K562 (cell line): ENCODE data around the gene TENM4. TPM values are rescaled to one million over a fixed set of nuclear protein-coding genes. Genes with fewer than 3 reads are reported as not detected.

Experiments
- ZNF77 ChIP-seq: fragments of 250-450 bp; sonication (Bioruptor Pico); IDR thresholded peaks from 2 replicates; pipeline ENCODE4 v1.5.0; 2020
- polyA plus RNA-seq, 8 experiments: library from polyadenylated mRNA; depleted of rRNA in 4 of 8; stranded (reverse) in 5 of 8; unstranded in 3 of 8; fragments of >200 nt; fragmentation: Nextera tagmentation in 2 of 8; fragmentation: Illumina TruSeq in 1 of 8; extraction: Ambion mirVana in 2 of 8; extraction: Trizol in 1 of 8; gene quantifications; 2 replicates each; pipeline versions ENCODE4 v1.2.1 to v1.2.3, GENCODE V29; 2011 to 2014; ENCODE audit warnings: inconsistent platforms in 1 of 8, missing spikeins in 1 of 8
- total RNA-seq, 7 experiments: library from RNA; depleted of rRNA in 6 of 7; stranded (reverse); fragments of >200 nt in 6 of 7; fragmentation: Illumina TruSeq in 2 of 7; extraction: Trizol in 2 of 7; gene quantifications; 2 replicates each; pipeline versions ENCODE4 v1.2.1 to v1.2.3, GENCODE V29; 2011 to 2021; ENCODE audit warnings: low replicate concordance in 1 of 7
- TF ChIP-seq, protein P1 (sequence below): fragments of 200-800 bp; sonication (Bioruptor generic); IDR thresholded peaks from 2 replicates; pipeline ENCODE4 v1.6.1; 2016; ENCODE audit warnings: missing genetic modification characterization, missing compliant biosample characterization
- TF ChIP-seq, protein P2 (sequence below): fragments of 450-650 bp; IDR thresholded peaks from 2 replicates; pipeline ENCODE4 v1.6.1; 2016; ENCODE audit warnings: low read depth
- TF ChIP-seq, protein P3 (sequence below): fragments of 450-650 bp; formaldehyde crosslinking; IDR thresholded peaks from 2 replicates; pipeline ENCODE4 v1.4.0; 2022; ENCODE audit warnings: missing genetic modification characterization

The TENM4 gene
- total and polyA plus RNA-seq, 9 of the 15 experiments (the other 6 are each of a cell fraction or from before 2014, with no cell fraction given), result 0.16 TPM; not detected in 8

DNA sequence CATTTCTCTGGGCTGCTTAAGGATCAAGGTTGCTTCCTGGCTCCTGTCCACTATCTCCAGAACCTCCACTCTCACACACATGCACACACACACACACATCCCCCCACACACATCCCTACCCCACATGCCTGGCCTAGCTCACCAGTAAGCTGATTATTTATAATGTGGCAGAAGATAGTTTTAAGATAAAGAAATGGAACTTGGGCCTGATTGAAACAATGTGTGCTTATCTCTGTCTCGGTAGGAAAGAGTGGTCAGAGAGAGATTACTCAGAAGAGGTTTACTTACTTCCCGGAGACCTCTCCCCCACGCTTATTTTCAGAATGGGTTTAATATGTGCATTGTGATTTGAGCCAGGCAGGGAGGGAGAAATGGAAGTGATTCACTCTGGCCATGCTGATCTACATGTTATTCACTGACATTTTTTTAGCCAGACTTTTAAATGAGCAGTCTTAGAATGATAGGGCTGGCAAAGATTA is 422.4 kb downstream of the TENM4 start (continued):
- TF ChIP-seq, protein P1, sequence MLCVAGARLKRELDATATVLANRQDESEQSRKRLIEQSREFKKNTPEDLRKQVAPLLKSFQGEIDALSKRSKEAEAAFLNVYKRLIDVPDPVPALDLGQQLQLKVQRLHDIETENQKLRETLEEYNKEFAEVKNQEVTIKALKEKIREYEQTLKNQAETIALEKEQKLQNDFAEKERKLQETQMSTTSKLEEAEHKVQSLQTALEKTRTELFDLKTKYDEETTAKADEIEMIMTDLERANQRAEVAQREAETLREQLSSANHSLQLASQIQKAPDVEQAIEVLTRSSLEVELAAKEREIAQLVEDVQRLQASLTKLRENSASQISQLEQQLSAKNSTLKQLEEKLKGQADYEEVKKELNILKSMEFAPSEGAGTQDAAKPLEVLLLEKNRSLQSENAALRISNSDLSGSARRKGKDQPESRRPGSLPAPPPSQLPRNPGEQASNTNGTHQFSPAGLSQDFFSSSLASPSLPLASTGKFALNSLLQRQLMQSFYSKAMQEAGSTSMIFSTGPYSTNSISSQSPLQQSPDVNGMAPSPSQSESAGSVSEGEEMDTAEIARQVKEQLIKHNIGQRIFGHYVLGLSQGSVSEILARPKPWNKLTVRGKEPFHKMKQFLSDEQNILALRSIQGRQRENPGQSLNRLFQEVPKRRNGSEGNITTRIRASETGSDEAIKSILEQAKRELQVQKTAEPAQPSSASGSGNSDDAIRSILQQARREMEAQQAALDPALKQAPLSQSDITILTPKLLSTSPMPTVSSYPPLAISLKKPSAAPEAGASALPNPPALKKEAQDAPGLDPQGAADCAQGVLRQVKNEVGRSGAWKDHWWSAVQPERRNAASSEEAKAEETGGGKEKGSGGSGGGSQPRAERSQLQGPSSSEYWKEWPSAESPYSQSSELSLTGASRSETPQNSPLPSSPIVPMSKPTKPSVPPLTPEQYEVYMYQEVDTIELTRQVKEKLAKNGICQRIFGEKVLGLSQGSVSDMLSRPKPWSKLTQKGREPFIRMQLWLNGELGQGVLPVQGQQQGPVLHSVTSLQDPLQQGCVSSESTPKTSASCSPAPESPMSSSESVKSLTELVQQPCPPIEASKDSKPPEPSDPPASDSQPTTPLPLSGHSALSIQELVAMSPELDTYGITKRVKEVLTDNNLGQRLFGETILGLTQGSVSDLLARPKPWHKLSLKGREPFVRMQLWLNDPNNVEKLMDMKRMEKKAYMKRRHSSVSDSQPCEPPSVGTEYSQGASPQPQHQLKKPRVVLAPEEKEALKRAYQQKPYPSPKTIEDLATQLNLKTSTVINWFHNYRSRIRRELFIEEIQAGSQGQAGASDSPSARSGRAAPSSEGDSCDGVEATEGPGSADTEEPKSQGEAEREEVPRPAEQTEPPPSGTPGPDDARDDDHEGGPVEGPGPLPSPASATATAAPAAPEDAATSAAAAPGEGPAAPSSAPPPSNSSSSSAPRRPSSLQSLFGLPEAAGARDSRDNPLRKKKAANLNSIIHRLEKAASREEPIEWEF (CRISPR knock-in tag), result no peak
- TF ChIP-seq, protein P2, sequence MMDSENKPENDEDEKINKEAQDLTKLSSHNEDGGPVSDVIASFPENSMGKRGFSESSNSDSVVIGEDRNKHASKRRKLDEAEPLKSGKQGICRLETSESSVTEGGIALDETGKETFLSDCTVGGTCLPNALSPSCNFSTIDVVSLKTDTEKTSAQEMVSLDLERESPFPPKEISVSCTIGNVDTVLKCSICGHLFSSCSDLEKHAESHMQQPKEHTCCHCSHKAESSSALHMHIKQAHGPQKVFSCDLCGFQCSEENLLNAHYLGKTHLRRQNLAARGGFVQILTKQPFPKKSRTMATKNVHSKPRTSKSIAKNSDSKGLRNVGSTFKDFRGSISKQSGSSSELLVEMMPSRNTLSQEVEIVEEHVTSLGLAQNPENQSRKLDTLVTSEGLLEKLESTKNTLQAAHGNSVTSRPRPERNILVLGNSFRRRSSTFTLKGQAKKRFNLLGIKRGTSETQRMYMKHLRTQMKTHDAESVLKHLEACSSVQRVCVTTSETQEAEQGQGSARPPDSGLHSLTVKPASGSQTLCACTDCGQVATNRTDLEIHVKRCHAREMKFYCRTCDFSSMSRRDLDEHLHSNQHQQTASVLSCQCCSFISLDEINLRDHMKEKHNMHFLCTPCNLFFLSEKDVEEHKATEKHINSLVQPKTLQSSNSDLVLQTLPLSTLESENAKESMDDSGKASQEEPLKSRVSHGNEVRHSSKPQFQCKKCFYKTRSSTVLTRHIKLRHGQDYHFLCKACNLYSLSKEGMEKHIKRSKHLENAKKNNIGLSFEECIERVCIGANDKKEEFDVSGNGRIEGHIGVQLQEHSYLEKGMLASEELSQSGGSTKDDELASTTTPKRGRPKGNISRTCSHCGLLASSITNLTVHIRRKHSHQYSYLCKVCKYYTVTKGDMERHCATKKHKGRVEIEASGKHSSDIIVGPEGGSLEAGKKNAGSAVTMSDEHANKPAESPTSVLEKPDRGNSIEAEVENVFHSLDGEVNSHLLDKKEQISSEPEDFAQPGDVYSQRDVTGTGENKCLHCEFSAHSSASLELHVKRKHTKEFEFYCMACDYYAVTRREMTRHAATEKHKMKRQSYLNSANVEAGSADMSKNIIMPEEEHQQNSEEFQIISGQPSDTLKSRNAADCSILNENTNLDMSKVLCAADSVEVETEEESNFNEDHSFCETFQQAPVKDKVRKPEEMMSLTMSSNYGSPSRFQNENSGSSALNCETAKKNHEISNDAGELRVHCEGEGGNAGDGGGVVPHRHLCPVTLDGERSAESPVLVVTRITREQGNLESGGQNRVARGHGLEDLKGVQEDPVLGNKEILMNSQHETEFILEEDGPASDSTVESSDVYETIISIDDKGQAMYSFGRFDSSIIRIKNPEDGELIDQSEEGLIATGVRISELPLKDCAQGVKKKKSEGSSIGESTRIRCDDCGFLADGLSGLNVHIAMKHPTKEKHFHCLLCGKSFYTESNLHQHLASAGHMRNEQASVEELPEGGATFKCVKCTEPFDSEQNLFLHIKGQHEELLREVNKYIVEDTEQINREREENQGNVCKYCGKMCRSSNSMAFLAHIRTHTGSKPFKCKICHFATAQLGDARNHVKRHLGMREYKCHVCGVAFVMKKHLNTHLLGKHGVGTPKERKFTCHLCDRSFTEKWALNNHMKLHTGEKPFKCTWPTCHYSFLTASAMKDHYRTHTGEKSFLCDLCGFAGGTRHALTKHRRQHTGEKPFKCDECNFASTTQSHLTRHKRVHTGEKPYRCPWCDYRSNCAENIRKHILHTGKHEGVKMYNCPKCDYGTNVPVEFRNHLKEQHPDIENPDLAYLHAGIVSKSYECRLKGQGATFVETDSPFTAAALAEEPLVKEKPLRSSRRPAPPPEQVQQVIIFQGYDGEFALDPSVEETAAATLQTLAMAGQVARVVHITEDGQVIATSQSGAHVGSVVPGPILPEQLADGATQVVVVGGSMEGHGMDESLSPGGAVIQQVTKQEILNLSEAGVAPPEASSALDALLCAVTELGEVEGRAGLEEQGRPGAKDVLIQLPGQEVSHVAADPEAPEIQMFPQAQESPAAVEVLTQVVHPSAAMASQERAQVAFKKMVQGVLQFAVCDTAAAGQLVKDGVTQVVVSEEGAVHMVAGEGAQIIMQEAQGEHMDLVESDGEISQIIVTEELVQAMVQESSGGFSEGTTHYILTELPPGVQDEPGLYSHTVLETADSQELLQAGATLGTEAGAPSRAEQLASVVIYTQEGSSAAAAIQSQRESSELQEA, result no peak
- TF ChIP-seq ZNF77 (CRISPR knock-in tag), result no peak
- TF ChIP-seq, protein P3, sequence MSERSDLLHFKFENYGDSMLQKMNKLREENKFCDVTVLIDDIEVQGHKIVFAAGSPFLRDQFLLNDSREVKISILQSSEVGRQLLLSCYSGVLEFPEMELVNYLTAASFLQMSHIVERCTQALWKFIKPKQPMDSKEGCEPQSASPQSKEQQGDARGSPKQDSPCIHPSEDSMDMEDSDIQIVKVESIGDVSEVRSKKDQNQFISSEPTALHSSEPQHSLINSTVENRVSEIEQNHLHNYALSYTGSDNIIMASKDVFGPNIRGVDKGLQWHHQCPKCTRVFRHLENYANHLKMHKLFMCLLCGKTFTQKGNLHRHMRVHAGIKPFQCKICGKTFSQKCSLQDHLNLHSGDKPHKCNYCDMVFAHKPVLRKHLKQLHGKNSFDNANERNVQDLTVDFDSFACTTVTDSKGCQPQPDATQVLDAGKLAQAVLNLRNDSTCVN (CRISPR knock-in tag), result no peak
